ENCODE measurements around the gene LVRN.

LVRN gene

DNA sequence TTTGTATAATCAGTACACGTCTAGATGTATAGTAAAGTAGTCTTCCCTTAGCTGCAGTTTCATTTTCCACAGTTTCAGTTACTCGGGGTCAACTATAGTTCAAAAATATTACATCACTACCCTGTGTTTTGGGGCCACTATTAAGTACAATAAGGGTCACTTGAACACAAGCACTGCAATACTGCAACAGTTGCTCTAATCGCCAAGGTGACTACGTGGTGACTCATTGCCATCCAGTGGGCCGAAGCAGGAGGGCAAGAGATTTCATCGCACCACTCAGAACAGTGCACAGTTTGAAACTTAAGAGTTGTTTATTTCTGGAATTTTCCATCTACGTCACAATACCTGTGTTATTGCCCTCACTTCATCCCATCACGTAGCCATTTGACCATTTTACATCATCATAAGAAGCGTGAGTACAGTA, 69.8 kb downstream of the LVRN start, which contains the start of gene ARL14EPL:
Gene ARL14EPL (plus strand): TSS at position 379 of the 424 bp plus-strand sequence. CDS start 18,994 bp downstream, outside the sequence.
- DNase-seq, result peak; percentile 67

DNA sequence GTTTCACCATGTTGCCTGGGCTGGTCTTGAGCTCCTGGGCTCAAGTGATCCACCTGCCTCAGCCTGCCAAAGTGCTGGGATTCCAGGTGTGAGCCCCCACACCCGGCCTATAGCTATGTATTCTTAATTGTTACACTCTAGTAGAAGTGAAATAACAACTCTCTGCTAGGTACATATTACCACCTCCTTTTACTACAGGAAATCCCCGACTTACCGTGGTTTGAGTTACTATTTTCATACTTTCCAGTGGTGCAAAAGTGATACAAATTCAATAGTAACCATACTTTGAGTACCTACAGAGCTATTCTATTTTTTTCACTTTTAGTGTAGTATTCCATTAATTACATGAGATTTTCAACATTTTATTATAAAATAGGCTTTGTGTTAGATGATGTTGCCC, 70.7 kb downstream of the LVRN start:
- DNase-seq, result no peak

DNA sequence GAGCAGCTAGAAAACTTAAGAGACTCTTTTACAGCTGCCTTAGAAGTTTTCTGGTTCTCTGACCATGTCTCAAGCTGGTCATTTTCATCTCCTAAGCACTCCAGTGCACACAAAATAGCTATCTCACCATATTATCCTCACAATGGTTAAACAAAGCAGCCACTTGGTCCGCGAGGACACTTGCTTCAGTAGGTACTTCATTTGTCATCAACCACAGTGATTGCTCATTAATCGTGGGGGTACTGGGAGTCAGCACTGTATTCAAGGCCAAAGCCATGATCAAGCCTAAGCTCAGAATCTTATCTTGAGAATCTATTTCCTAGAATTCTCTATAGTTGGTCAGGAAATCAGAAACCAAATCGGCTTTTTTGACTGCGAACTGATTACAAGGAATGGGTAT, 72.8 kb downstream of the LVRN start:
- DNase-seq, result no peak

DNA sequence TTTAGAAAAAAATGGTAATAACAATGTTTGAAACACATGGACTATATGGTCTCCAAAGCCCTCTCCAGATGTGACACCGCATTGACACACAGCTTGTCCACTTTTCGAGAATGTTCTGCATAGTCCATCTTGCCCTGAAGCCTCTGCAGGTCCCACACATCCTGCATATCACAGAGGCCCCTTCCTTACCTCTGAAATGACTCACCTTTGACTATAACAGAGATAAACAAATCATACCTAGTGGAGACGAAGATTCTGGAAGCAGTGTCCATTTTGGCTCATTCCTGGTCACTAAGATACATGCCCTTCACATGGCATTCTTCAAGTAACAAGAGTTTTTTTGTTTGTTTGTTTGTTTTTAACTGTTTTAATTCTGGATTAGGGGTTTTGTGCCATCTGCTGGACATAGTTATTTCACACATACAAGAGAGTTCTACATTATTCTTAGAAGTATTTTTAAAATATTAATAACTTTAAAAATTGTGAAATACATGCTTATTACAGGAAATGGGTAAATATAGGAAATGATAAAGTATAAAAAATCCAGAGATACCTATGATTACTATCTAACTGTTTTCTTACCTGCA, 75.1 kb downstream of the LVRN start:
- DNase-seq, result no peak

DNA sequence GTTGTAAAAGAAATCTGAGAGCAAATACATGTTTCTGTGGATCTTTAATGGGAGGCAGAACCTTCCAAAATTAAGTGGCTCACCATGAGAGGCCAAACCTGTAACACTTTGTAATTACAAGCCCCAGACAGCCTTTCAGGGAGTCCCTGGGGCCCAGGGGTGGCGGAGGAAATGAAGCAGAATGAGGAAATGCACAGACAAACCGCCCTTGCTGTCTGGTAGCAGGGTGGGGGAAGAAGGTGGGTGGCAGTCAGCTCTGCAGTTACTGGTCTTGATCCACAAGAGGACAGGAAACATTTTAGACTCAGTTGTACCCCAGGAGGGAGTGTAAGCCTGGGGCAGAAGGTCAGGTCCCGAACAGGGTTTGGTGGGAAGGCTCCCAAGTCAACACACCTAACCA, 76.5 kb downstream of the LVRN start:
- DNase-seq, result no peak

DNA sequence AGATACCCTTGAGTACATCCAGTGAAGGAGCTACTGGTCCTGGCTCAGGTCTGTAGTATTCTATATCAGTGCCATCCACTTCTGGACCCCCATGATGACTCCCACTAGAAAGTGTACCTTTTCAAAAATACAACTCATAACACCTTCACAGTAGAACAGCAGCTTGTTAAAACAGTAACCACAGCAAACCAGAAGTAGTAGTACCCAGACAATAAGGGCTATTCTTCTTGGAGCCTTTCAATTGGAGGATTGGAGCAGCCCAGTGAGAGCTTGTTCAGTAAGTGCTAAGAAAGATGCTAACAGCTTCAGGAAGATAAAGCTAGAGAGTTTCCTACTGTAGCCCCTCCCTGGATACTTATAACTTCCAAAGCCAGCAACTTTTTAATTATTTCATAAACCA, 80.1 kb downstream of the LVRN start:
- DNase-seq, result no peak

DNA sequence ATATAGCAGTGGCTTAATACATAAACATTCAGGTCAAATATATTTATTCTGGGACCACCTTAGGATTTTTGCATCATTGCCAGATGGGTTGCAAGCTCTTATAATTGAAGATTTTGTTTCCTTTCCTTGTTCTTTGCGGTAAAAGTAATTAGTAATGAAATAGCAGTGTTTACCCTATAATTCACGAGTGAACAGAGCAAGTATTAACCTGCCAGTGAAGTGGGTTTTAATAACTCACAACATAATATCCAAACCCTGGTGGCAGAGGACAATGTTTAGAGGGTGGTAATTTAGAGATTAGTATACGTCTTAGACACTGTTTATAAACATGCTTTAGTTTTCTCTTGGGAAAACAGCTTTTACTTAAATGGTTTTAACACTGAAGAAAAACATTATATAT, 81.8 kb downstream of the LVRN start:
- no peak for DNase-seq

DNA sequence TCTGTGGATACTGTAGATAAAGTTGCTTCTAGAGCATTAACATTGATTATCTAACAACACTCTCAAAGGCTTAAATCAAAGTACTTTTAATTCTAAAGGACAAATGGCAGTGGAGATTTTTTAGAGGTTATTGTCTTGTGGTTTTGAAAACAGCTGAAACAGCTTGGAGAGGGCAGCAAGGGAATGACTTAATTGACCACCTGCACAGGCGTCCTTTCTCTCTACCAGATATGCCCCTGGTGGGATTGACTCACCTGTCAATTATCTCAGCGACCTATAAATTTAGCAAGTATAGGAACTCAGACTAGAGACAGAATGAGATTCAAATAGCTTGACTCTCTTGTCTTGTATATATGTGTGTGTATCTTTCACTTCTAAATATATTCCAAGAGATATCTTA, 83.5 kb downstream of the LVRN start:
- DNase-seq, result peak; percentile 30

DNA sequence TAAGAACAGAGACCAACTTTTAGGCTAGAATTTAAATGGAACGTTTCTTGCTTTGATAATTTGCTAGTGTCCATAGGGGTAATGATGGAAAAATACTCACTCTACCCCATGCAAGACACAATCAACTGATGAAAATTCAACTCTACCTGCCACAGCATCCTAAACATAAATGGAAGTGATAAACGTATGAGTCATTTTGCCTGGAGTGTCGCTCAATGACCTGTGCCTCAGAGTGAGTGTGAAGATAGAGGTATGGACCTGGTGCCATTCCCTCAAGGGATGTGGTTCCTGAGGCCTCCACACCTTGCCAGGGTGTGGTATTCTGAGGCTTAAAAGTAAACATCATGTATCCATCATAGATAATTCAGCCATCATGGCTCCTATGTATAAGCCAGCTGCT, 84.0 kb downstream of the LVRN start:
- DNase-seq, result no peak

DNA sequence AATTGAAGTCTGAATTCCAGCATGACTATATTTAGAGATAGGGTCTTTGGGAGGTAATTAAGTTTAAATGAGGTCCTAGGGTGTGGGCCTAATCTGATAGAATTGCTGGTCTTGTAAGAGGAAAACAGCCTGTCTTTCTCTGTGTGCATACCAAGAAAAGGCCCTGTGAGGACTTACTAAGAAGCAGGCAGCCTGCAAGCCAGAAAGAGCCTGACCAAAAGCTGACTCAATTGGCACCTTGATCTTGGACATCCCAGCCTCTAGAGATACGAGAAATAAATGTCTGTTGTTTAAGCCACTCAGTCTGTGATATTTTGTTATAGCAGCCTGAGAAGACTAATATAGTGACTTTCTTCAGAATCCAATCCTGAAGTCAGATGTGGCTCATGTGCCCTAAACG, 84.5 kb downstream of the LVRN start:
- DNase-seq, result no peak

DNA sequence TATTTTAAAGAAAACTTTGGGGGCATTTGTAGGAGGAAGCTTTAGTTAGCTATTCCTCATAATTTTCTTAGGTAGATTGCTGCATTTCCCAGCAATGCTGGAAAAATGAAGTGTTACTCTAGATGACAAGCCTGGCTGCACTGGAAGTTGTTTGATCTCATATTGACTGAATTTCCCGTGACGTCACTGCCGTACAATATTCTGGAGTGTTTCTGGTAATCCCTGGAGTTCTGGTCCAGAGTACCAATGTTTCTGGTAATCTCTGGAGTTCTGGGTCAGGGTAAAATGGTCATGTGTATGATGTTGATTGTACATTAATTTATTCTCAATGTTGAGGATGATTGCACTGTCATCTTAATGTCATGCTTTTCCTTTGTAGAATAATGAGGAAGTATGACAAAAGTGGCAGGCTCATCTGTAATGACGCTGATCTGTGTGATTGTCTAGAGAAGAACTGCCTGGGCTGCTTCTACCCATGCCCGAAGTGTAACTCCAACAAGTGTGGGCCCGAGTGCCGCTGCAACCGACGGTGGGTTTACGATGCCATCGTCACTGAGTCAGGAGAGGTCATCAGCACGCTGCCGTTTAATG, 96.2 kb downstream of the LVRN start:
- no peak for DNase-seq

DNA sequence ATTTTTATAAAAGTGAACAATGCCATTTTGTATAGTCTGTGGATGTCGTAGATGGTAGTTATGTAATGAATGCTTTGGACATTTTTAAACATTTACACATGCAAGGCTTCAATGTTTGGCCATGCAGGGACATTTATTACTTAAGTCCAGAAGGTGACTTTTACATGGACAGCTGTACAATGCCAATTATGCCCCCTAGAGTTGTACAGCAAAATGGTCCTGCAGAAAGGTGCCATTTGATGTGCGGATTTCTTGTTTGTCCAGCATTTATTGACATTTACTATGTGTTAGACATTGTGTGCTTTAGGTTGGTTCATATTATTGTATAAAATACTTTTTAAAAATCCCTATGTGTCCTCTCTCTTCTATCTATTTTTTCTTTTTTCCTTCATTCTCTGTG, 100.1 kb downstream of the LVRN start:
- no peak for DNase-seq

DNA sequence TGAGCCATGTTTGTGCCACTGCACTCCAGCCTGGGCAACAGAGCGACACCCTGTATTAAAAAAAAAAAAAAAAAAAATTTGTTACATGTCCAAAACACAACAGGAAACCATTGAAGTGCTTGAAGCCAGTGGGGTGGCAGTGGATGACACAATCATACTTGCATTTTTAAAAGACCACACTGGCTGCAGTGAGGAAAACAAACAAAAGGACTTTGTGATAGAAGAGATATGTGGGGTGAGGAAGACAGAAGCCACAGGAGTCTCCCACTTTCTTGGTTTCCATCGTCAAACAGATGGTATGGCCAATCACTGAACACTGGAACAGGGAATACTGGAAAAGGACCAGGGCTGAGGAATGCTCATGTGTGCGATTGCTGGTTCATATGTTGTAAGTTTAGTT, 101.7 kb downstream of the LVRN start:
- DNase-seq, result no peak

DNA sequence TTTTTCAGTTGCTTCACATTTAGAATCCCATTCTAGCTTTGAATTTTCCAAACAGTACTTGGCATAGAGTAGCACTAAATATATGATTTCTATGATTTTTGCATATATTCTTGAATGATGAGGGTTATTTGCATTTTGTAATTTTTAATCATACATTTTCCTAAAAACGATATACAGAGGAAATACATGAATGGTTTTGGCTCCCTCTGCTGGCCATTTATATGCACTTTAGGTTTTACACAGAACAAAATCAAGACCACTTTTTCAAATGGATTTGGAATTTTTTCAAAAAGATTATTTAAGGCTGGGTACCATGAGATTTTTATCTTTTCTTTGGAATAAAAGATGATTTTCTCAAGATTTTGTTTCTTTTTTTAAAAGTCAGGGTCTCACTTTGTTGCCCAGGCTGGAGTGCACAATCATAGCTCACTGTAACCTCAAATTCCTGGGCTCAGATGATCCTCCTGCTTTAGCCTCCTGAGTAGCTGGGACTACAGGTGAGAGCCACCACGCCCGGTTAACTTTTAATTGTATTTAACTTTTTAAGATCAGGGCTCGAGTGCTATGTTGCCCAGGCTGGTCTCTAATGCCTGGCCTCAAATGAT, 105.9 kb downstream of the LVRN start:
- peak; percentile 73 for DNase-seq

DNA sequence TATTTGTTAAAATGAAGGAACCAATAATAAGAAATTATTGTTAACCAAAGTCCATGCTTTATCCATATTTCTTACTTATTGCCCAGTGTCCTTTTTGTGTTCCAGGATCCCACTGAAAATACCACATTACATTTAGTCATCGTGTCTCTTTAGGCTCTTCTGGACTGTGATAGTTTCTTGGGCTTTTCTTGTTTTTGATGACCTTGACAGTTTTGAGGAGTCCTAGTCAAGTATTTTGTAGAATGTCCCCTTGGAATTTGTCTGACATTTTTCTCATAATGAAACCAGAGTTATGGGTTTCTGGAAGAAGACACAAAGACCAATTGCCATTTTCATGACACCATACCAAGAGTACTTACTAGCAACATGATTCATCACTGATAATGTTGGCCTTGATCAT, 108.9 kb downstream of the LVRN start:
- no peak for DNase-seq

DNA sequence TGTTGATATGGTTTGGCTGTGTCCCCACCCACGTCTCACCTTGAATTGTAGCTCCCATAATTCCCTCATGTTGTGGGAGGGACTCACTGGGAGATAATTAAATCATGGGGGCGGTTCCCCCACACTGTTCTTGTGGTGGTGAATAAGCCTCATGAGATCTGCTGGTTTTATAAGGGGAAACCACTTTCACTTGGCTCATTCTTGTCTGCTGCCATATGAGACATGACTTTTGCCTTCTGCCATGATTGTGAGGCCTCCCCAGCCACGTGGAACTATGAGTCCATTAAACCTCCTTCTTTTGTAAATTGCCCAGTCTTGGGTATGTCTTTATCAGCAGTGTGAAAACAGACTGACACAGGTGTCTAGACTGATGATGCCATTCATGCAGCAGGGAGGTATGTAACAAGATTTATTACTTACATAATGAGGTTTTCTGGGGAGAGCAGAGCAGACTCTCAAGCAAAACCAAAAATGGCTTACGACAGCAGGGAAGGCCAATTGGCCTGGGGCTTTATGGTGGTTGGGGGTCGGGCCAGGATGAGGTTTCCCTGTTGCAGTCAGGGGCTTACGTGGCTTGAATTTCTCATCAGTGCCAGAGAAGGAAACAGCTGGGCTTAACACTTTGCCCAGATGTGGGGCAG, 113.0 kb downstream of the LVRN start:
- DNase-seq, result peak; percentile 16

DNA sequence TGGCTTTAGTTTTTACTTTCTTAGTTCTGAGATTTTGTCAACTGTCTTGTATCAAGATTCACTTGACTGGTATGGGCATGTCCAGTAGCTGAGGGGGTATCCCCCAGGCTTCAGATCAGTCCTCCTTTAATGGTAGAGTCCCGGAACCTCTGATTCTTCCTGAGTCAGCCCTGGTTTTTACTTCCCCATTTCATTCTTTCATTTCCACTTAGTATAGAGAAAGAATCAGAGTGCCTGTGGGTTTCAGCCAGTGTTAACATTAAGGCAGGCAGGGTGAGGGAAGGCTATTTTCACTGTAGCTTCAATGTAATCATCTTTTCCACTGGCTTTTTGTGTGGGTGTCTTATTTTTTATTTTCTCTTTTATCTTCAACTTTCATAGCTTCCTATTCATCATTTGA, 114.2 kb downstream of the LVRN start:
- DNase-seq, result peak; percentile 76
